HepG2 (cell line): ENCODE data around the gene SKIDA1. TPM values are rescaled to one million over a fixed set of nuclear protein-coding genes. Genes with fewer than 3 reads are reported as not detected.

ENCODE experiments used
- ATAC-seq: fragments of 200-7000 bp; cut with Tn5 transposase; 3 replicates; pipeline ENCODE4 v1.9.1; 2020; ENCODE audit warnings: mild to moderate bottlenecking, moderate library complexity
- BruUV-seq: library from RNA; stranded (reverse); fragments of 400-500 nt; replicated peaks from 2 replicates; lab custom pipeline; 2021; lab: Mats Ljungman, UMichigan
- CTCF ChIA-PET: fragments of 300-600 bp; formaldehyde crosslinking; extraction: SDS; loops from one replicate; lab custom pipeline; 2021; ENCODE audit warnings: low total read pairs, inconsistent platforms, low intra/inter-chr PET ratio; lab: Yijun Ruan, JAX
- POLR2A ChIA-PET: fragments of 350-600 bp; sonication (Branson Sonifier 250); formaldehyde crosslinking; loops from one replicate; lab custom pipeline; 2020; ENCODE audit warnings: antibody characterized with exemption, inconsistent platforms; lab: Yijun Ruan, JAX
- DNase-seq: peaks from one replicate; pipeline ENCODE4 v3.0.0-alpha.2; 2015; ENCODE audit warnings: low spot score
- FAIRE-seq: peaks from 3 replicates; lab custom pipeline; 2011; peaks lifted over from hg19 to GRCh38; lab: Jason Lieb, UNC
- H2AFZ ChIP-seq: one replicate; pipeline ENCODE4 v1.6.1; 2011; ENCODE audit warnings: low read length, inconsistent platforms
- H3K27ac ChIP-seq: fragments of 300-600 bp; 3 replicates; pipeline ENCODE4 v1.8.0; 2011; ENCODE audit warnings: mixed run types, mild to moderate bottlenecking, mixed read lengths, low read length, inconsistent platforms; ENCODE audit not compliant: insufficient read depth; ENCODE audit errors: extremely low read length
- H3K27me3 ChIP-seq, 2 experiments: fragments of 200-600 bp in 1 of 2; 2 replicates in 1 of 2; 3 replicates in 1 of 2; pipeline versions ENCODE4 v1.6.0 to v1.8.0; 2011; ENCODE audit warnings: low read length in 2 of 2, mild to moderate bottlenecking in 2 of 2, moderate library complexity in 2 of 2, inconsistent platforms in 1 of 2; ENCODE audit not compliant: insufficient read depth in 2 of 2, control insufficient read depth in 1 of 2
- H3K36me3 ChIP-seq, 2 experiments: fragments of 200-600 bp in 1 of 2; replicated peaks in 1 of 2; 2 replicates in 1 of 2; 3 replicates in 1 of 2; pipeline versions ENCODE4 v1.5.1 to v1.8.0; 2011; ENCODE audit warnings: low read length in 2 of 2, inconsistent platforms in 1 of 2; ENCODE audit not compliant: insufficient read depth in 2 of 2, control insufficient read depth in 1 of 2
- H3K4me1 ChIP-seq: 2 replicates; pipeline ENCODE4 v1.5.1; 2012; ENCODE audit warnings: low read length, inconsistent platforms; ENCODE audit not compliant: insufficient read depth
- H3K4me2 ChIP-seq: 2 replicates; pipeline ENCODE4 v1.6.0; 2011; ENCODE audit warnings: low read depth, low read length, inconsistent platforms
- H3K4me3 ChIP-seq, 3 experiments: fragments of 200-600 bp in 1 of 3; sonication (generic), shearing (Covaris generic) in 1 of 3; replicated peaks in 1 of 3; 2 replicates each; pipeline ENCODE4 v1.5.1; 2011 to 2016; ENCODE audit warnings: low read length in 3 of 3, inconsistent platforms in 2 of 3, low read depth in 2 of 3, mild to moderate bottlenecking in 2 of 3, control low read depth in 1 of 3, mixed read lengths in 1 of 3; ENCODE audit not compliant: insufficient read depth in 1 of 3
- H3K79me2 ChIP-seq: one replicate; pipeline ENCODE4 v1.6.1; 2011; ENCODE audit warnings: low read length, inconsistent platforms; ENCODE audit not compliant: insufficient read depth
- H3K9ac ChIP-seq: 2 replicates; pipeline ENCODE4 v1.6.0; 2011; ENCODE audit warnings: mild to moderate bottlenecking, low read depth, low read length, inconsistent platforms; ENCODE audit not compliant: insufficient read depth
- H3K9me3 ChIP-seq: 2 replicates; pipeline ENCODE4 v1.5.1; 2012; ENCODE audit warnings: mild to moderate bottlenecking, low read length
- H4K20me1 ChIP-seq: 2 replicates; pipeline ENCODE4 v1.6.0; 2011; ENCODE audit warnings: inconsistent platforms, mild to moderate bottlenecking, low read length, moderate library complexity; ENCODE audit not compliant: insufficient read depth
- BCL6 ChIP-seq: IDR thresholded peaks from 2 replicates; pipeline ENCODE4 v1.6.1; 2016; ENCODE audit warnings: missing genetic modification reagents, missing compliant biosample characterization
- BRCA1 ChIP-seq: sonication (generic); formaldehyde crosslinking; IDR thresholded peaks from 2 replicates; pipeline ENCODE4 v1.4.0; 2020; ENCODE audit warnings: missing genetic modification reagents
- EEA1 ChIP-seq: sonication (generic); formaldehyde crosslinking; IDR thresholded peaks from 2 replicates; pipeline ENCODE4 v1.5.1; 2020; ENCODE audit warnings: mild to moderate bottlenecking, missing genetic modification reagents, borderline replicate concordance
- MAFF ChIP-seq: IDR thresholded peaks from 2 replicates; pipeline ENCODE4 v1.6.1; 2011; ENCODE audit warnings: low read depth, low read length, improper control_type of control experiment
- MAFK ChIP-seq, 2 experiments: IDR thresholded peaks in 1 of 2; conservative IDR thresholded peaks in 1 of 2; 2 replicates each; pipeline ENCODE4 v1.6.1; 2011; ENCODE audit warnings: improper control_type of control experiment in 2 of 2, low read length in 2 of 2
- REL ChIP-seq: sonication (generic); formaldehyde crosslinking; conservative IDR thresholded peaks from 2 replicates; pipeline ENCODE4 v1.8.0; 2022; ENCODE audit warnings: mild to moderate bottlenecking, missing genetic modification reagents, moderate library complexity
- SMYD3 ChIP-seq: sonication (generic); formaldehyde crosslinking; IDR thresholded peaks from 2 replicates; pipeline ENCODE4 v1.8.1; 2023; ENCODE audit warnings: mild to moderate bottlenecking, missing genetic modification reagents
- ZNF335 ChIP-seq: sonication (generic); formaldehyde crosslinking; IDR thresholded peaks from 2 replicates; pipeline ENCODE4 v1.4.0; 2020; ENCODE audit warnings: missing genetic modification reagents
- ZNF792 ChIP-seq: IDR thresholded peaks from 2 replicates; pipeline ENCODE4 v1.6.1; 2016
- ZSCAN30 ChIP-seq: sonication (generic); formaldehyde crosslinking; IDR thresholded peaks from 2 replicates; pipeline ENCODE4 v1.5.0; 2020; ENCODE audit warnings: mild to moderate bottlenecking, missing genetic modification reagents
- ZSCAN9 ChIP-seq: IDR thresholded peaks from 2 replicates; pipeline ENCODE4 v1.6.1; 2016; ENCODE audit warnings: borderline replicate concordance
- WGBS: methylation state at CpG from one replicate; pipeline ENCODE4 v1.1.6; 2017; ENCODE audit warnings: low lambda C conversion rate; 5-methylcytosine and 5-hydroxymethylcytosine counted together
- in situ Hi-C: cut with HindIII; loops from 2 replicates; pipeline ENCODE4 v1.10.0; 2017; ENCODE audit warnings: low pct_unique_long_range_greater_than_20kb; ENCODE audit not compliant: extremely low pct_ligation_motif_present
- intact Hi-C: fragments of 100-400 bp; cut with micrococcal nuclease; formaldehyde crosslinking; loops from one replicate; pipeline ENCODE4 v1.10.0; 2022; ENCODE audit not compliant: unreplicated experiment
- polyA plus RNA-seq, 8 experiments: library from polyadenylated mRNA; depleted of rRNA in 3 of 8; stranded (reverse) in 7 of 8; unstranded in 1 of 8; fragments of >200 nt; fragmentation: Illumina TruSeq in 4 of 8; extraction: Trizol in 4 of 8; gene quantifications; 2 replicates each; pipeline versions ENCODE4 v1.2.1 to v1.2.3, GENCODE V29; 2011 to 2016; ENCODE audit warnings: low read depth in 4 of 8, missing spikeins in 1 of 8, mixed read lengths in 1 of 8; ENCODE audit not compliant: insufficient read depth in 1 of 8
- total RNA-seq, 5 experiments: library from RNA; depleted of rRNA; stranded (reverse); fragments of >200 nt; fragmentation: Illumina TruSeq; extraction: Trizol; gene quantifications; 2 replicates each; pipeline ENCODE4 v1.2.3, GENCODE V29; 2016; ENCODE audit warnings: low read depth in 1 of 5
- TF ChIP-seq, protein P1 (sequence below): sonication (generic); formaldehyde crosslinking; IDR thresholded peaks from 2 replicates; pipeline ENCODE4 v1.4.0; 2020; ENCODE audit warnings: missing genetic modification reagents, borderline replicate concordance
- TF ChIP-seq, protein P2 (sequence below): sonication (generic); formaldehyde crosslinking; IDR thresholded peaks from 2 replicates; pipeline ENCODE4 v1.8.0; 2022; ENCODE audit warnings: mild to moderate bottlenecking, missing genetic modification reagents

SKIDA1 gene
- total and polyA plus RNA-seq, 2 of the 13 experiments (the other 11 are each of a cell fraction or from before 2014, with no cell fraction given), result 0.73 to 1.5 TPM

DNA sequence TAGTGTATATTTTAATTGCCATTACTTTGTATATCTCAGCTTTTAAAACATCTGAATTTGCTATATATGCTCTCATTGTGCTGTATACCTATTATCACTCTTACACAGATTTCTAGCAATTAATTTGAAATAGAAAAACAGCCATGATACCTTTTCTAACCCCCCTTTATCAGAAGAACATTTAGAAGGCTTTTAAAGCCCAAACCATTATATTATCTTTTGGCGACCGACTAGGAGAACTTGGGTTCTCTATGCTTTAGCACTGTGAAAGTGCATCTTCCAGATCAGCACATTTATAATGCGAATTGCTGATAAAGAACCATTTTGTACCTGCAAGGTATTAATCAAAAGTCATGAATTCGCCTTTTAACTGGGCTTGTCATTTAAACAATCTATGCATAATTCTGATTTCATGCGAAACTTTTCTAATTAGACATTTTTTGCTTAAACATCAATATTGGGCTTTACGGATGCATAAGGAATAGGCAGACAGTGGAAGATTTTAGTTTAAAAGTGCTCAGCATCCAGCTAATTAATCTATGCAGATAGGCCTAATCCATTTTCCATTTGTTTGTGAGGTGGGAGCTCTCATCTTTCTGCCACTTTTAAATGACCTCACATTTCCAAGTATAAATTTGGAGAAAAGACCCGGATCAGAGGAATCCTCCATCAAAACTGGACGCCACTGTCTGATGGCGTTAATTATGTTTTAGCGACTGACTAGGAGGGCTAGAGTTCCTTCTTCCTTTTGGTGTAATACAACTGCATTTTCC, 7.4 kb upstream of the SKIDA1 start:
- 2% methylated on average over 10 of the region's 10 CpGs for WGBS
- H3K36me3 ChIP-seq, result 0 out of 5 replicates have a peak, but pooled peaks cover 0 to 3% of the 10 kb centered on the region in 2 experiments
- H3K9me3 ChIP-seq, result no peaks in the 10 kb centered on the region
- peak overlapping the region; percentile 97 for H3K27ac ChIP-seq
- ATAC-seq (no peak), DNase-seq (no peak), FAIRE-seq (no peak)
- peak overlapping the region; percentile 84 for H3K4me2 ChIP-seq
- peak overlapping the region; percentile 87 for H3K9ac ChIP-seq
- POLR2A ChIA-PET, result interaction anchor here (1.0 to 3.4 kb wide), 5 partner anchors 9 to 36 kb away, joined by 5 to 40 read pairs (median 10); no protein-coding TSS in a partner anchor
- H4K20me1 ChIP-seq, result peaks cover 13% of the 10 kb centered on the region; the same call in 1 of the 2 replicates
- peak overlapping the region; percentile 67 to 81 (median 76) for H3K4me3 ChIP-seq
- in situ Hi-C loops (no loop called here), intact Hi-C loops (loop anchor here (1.0 to 2.0 kb wide), 2 partner anchors 16 to 37 kb away; no protein-coding TSS in a partner anchor)
- H3K27me3 ChIP-seq, result no peaks in the 10 kb centered on the region; a peak in 1 of 5 replicates
- peaks cover 71% of the 10 kb centered on the region for H3K79me2 ChIP-seq
- BruUV-seq, result TSS peak; percentile 97
- H3K4me1 ChIP-seq, result peaks cover 46% of the 10 kb centered on the region
- H2AFZ ChIP-seq, result peak overlapping the region; percentile 82
- CTCF ChIA-PET, result interaction anchor here (2.2 kb wide), 1 partner anchor 36 kb away, joined by 7 read pairs; no protein-coding TSS in a partner anchor
- TF ChIP-seq ZNF792, result peak; percentile 3; the same call in 1 of the 2 replicates
- TF ChIP-seq BCL6 (CRISPR knock-in tag), result no peak
- peak; percentile 58 to 60; a peak in 3 of 4 replicates for TF ChIP-seq MAFK (conservative IDR thresholded peaks at IDR 0.05 in 1 of 2, IDR thresholded peaks at IDR 0.05 in 1 of 2; ENCODE audit: low read length in 2 of 2)
- peak; percentile 54; the same call in 1 of the 2 replicates for TF ChIP-seq ZSCAN30 (CRISPR knock-in tag)
- TF ChIP-seq ZSCAN9 (CRISPR knock-in tag), result peak; percentile 8; the same call in 1 of the 2 replicates
- 0 out of 2 replicates have a peak, but pooled peaks have one; percentile 4 for TF ChIP-seq BRCA1 (CRISPR knock-in tag)
- TF ChIP-seq, protein P1, sequence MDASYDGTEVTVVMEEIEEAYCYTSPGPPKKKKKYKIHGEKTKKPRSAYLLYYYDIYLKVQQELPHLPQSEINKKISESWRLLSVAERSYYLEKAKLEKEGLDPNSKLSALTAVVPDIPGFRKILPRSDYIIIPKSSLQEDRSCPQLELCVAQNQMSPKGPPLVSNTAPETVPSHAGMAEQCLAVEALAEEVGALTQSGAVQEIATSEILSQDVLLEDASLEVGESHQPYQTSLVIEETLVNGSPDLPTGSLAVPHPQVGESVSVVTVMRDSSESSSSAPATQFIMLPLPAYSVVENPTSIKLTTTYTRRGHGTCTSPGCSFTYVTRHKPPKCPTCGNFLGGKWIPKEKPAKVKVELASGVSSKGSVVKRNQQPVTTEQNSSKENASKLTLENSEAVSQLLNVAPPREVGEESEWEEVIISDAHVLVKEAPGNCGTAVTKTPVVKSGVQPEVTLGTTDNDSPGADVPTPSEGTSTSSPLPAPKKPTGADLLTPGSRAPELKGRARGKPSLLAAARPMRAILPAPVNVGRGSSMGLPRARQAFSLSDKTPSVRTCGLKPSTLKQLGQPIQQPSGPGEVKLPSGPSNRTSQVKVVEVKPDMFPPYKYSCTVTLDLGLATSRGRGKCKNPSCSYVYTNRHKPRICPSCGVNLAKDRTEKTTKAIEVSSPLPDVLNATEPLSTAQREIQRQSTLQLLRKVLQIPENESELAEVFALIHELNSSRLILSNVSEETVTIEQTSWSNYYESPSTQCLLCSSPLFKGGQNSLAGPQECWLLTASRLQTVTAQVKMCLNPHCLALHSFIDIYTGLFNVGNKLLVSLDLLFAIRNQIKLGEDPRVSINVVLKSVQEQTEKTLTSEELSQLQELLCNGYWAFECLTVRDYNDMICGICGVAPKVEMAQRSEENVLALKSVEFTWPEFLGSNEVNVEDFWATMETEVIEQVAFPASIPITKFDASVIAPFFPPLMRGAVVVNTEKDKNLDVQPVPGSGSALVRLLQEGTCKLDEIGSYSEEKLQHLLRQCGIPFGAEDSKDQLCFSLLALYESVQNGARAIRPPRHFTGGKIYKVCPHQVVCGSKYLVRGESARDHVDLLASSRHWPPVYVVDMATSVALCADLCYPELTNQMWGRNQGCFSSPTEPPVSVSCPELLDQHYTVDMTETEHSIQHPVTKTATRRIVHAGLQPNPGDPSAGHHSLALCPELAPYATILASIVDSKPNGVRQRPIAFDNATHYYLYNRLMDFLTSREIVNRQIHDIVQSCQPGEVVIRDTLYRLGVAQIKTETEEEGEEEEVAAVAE (CRISPR knock-in tag), result 0 out of 2 replicates have a peak, but pooled peaks have one; percentile 7
- TF ChIP-seq, protein P2, sequence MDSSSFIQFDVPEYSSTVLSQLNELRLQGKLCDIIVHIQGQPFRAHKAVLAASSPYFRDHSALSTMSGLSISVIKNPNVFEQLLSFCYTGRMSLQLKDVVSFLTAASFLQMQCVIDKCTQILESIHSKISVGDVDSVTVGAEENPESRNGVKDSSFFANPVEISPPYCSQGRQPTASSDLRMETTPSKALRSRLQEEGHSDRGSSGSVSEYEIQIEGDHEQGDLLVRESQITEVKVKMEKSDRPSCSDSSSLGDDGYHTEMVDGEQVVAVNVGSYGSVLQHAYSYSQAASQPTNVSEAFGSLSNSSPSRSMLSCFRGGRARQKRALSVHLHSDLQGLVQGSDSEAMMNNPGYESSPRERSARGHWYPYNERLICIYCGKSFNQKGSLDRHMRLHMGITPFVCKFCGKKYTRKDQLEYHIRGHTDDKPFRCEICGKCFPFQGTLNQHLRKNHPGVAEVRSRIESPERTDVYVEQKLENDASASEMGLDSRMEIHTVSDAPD (CRISPR knock-in tag), result 0 out of 2 replicates have a peak, but pooled peaks have one; percentile 20
- peak; percentile 77 for TF ChIP-seq ZNF335 (CRISPR knock-in tag)
- 0 out of 2 replicates have a peak, but pooled peaks have one; percentile 8 for TF ChIP-seq REL (CRISPR knock-in tag)
- TF ChIP-seq MAFF, result peak; percentile 60
- TF ChIP-seq EEA1 (CRISPR knock-in tag), result no peak
- TF ChIP-seq SMYD3 (CRISPR knock-in tag), result no peak
